Neural progenitor cell (in vitro differentiated cells): ENCODE measurements around the gene CCNL1.

Experiments used
- CTCF ChIP-seq: fragments of 200-600 bp; sonication (generic); IDR thresholded peaks from 2 replicates; pipeline ENCODE4 v1.5.1; 2017; ENCODE audit warnings: antibody characterized with exemption, mild to moderate bottlenecking
- EZH2 ChIP-seq: fragments of 200-600 bp; sonication (generic); IDR thresholded peaks from 2 replicates; pipeline ENCODE4 v1.6.1; 2017; ENCODE audit warnings: antibody characterized with exemption, mild to moderate bottlenecking, moderate library complexity
- EZH2phosphoT487 ChIP-seq: fragments of 200-600 bp; sonication (generic); IDR thresholded peaks from 2 replicates; pipeline ENCODE4 v1.6.1; 2017; ENCODE audit warnings: antibody characterized with exemption

DNA sequence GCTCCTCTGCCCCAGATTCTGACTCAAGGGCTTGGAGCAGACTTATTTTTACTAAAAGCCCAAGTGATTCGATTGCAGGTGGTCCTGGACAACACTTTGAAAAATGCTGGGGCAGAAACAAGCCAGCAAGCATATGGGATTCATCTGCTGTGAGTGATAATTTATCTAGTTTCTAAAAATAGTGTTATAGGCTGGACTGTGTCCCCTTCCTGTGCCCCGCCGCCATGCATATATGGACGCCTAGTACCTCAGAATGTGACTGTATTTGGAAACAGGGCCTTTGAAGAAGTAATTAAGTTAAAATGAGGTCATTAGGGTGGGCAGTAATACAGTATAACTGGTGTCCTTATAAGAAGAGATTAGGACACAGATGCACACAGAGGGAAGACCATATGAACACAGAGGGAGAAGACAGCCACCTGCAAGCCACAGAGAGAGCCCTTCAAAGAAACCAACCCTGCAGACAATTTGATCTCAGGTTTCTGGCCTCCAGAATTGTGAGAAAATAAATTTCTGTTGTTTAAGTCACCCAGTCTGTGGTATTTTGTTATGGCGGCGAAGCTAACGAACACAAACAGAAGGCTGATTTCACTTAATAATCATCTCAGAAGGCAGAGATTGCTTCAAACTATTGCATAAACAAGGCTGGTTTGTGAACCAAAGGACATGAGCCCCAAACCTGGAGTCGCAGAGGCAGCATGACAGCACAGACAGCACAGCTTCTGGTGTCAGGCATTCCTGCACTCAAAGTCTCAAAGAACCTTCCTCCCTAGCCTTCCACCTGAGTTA lies 59.1 kb downstream of the CCNL1 start:
- TF ChIP-seq CTCF (no peak), EZH2 (no peak), EZH2phosphoT487 (no peak)
